HEK293 (cell line): ENCODE results near the gene KNG1.

Source experiments
- HIC1 ChIP-seq: fragments of 450-650 bp; formaldehyde crosslinking; IDR thresholded peaks from 2 replicates; pipeline ENCODE4 v1.5.1; 2016; ENCODE audit warnings: missing biosample characterization, missing genetic modification characterization
- HOXC10 ChIP-seq: sonication (generic); formaldehyde crosslinking; IDR thresholded peaks from 2 replicates; pipeline ENCODE4 v1.8.1; 2023; ENCODE audit warnings: mild to moderate bottlenecking, missing genetic modification reagents
- IKZF3 ChIP-seq: fragments of 450-650 bp; IDR thresholded peaks from 2 replicates; pipeline ENCODE4 v1.5.0; 2018; ENCODE audit warnings: missing biosample characterization, mild to moderate bottlenecking, missing genetic modification characterization, moderate library complexity
- KLF10 ChIP-seq: fragments of 450-650 bp; IDR thresholded peaks from 2 replicates; pipeline ENCODE4 v1.5.1; 2018; ENCODE audit warnings: missing biosample characterization, mild to moderate bottlenecking, missing genetic modification characterization
- KLF17 ChIP-seq: fragments of 450-650 bp; formaldehyde crosslinking; IDR thresholded peaks from 2 replicates; pipeline ENCODE4 v1.5.1; 2016; ENCODE audit warnings: missing biosample characterization, missing genetic modification characterization
- PRDM1 ChIP-seq: fragments of 450-650 bp; formaldehyde crosslinking; IDR thresholded peaks from 2 replicates; pipeline ENCODE4; 2016; ENCODE audit warnings: missing biosample characterization, missing genetic modification characterization
- PRDM10 ChIP-seq: fragments of 450-650 bp; formaldehyde crosslinking; IDR thresholded peaks from 2 replicates; pipeline ENCODE4 v1.5.1; 2016; ENCODE audit warnings: missing biosample characterization, missing genetic modification characterization
- SETDB1 ChIP-seq: IDR thresholded peaks from one replicate; pipeline ENCODE4 v1.6.1; 2017; ENCODE audit warnings: mild to moderate bottlenecking, low read length, moderate library complexity, mixed read lengths; ENCODE audit not compliant: insufficient read length
- SP7 ChIP-seq: fragments of 450-650 bp; formaldehyde crosslinking; IDR thresholded peaks from 2 replicates; pipeline ENCODE4 v1.5.1; 2016; ENCODE audit warnings: missing biosample characterization, missing genetic modification characterization
- TRIM28 ChIP-seq: IDR thresholded peaks from 2 replicates; pipeline ENCODE4 v1.6.1; 2011; ENCODE audit warnings: low read length, control low read depth, borderline replicate concordance
- ZNF155 ChIP-seq: fragments of 450-650 bp; formaldehyde crosslinking; IDR thresholded peaks from 2 replicates; pipeline ENCODE4 v1.5.1; 2016; ENCODE audit warnings: missing biosample characterization, missing genetic modification characterization
- ZNF239 ChIP-seq: fragments of 450-650 bp; formaldehyde crosslinking; IDR thresholded peaks from 2 replicates; pipeline ENCODE4 v1.5.1; 2016; ENCODE audit warnings: missing biosample characterization, missing genetic modification characterization
- ZNF391 ChIP-seq: fragments of 450-650 bp; formaldehyde crosslinking; IDR thresholded peaks from 2 replicates; pipeline ENCODE4 v1.5.1; 2016; ENCODE audit warnings: low read depth, missing biosample characterization, missing genetic modification characterization, borderline replicate concordance
- ZNF585B ChIP-seq: fragments of 450-650 bp; formaldehyde crosslinking; IDR thresholded peaks from 2 replicates; pipeline ENCODE4 v1.5.1; 2016; ENCODE audit warnings: missing biosample characterization, missing genetic modification characterization
- ZNF610 ChIP-seq: fragments of 450-650 bp; formaldehyde crosslinking; IDR thresholded peaks from 2 replicates; pipeline ENCODE4 v1.5.1; 2016; ENCODE audit warnings: missing biosample characterization, missing genetic modification characterization, borderline replicate concordance
- ZNF692 ChIP-seq: fragments of 450-650 bp; formaldehyde crosslinking; IDR thresholded peaks from 2 replicates; pipeline ENCODE4 v1.5.1; 2016; ENCODE audit warnings: missing biosample characterization, missing genetic modification characterization
- ZNF843 ChIP-seq: fragments of 450-650 bp; formaldehyde crosslinking; IDR thresholded peaks from 2 replicates; pipeline ENCODE4 v1.5.1; 2016; ENCODE audit warnings: missing biosample characterization, missing genetic modification characterization
- ZSCAN16 ChIP-seq: fragments of 450-650 bp; formaldehyde crosslinking; IDR thresholded peaks from 2 replicates; pipeline ENCODE4 v1.5.1; 2016; ENCODE audit warnings: missing biosample characterization, missing genetic modification characterization
- TF ChIP-seq, protein P1 (sequence below): fragments of 450-650 bp; formaldehyde crosslinking; IDR thresholded peaks from 2 replicates; pipeline ENCODE4 v1.5.1; 2016; ENCODE audit warnings: missing biosample characterization, missing genetic modification characterization
- TF ChIP-seq, protein P2 (sequence below): fragments of 450-650 bp; formaldehyde crosslinking; optimal IDR thresholded peaks from 2 replicates; pipeline ENCODE3; 2016; ENCODE audit warnings: missing biosample characterization, mild to moderate bottlenecking, missing genetic modification characterization
- TF ChIP-seq, protein P3 (sequence below): fragments of 450-650 bp; formaldehyde crosslinking; IDR thresholded peaks from 2 replicates; pipeline ENCODE4 v1.5.1; 2016; ENCODE audit warnings: missing biosample characterization, missing genetic modification characterization

KNG1 gene

GRCh38 chr3:186783058-186783730, 66.0 kb downstream of the KNG1 start, which contains the start of gene EIF4A2 (continued):
- TF ChIP-seq PRDM10 (tag by site-specific recombination): peak; percentile 48; the same call in 1 of the 2 replicates
- peak; percentile 84 for TF ChIP-seq KLF17 (tag by site-specific recombination)
- no peak for TF ChIP-seq ZSCAN16 (tag by site-specific recombination)
- TF ChIP-seq, protein P1, sequence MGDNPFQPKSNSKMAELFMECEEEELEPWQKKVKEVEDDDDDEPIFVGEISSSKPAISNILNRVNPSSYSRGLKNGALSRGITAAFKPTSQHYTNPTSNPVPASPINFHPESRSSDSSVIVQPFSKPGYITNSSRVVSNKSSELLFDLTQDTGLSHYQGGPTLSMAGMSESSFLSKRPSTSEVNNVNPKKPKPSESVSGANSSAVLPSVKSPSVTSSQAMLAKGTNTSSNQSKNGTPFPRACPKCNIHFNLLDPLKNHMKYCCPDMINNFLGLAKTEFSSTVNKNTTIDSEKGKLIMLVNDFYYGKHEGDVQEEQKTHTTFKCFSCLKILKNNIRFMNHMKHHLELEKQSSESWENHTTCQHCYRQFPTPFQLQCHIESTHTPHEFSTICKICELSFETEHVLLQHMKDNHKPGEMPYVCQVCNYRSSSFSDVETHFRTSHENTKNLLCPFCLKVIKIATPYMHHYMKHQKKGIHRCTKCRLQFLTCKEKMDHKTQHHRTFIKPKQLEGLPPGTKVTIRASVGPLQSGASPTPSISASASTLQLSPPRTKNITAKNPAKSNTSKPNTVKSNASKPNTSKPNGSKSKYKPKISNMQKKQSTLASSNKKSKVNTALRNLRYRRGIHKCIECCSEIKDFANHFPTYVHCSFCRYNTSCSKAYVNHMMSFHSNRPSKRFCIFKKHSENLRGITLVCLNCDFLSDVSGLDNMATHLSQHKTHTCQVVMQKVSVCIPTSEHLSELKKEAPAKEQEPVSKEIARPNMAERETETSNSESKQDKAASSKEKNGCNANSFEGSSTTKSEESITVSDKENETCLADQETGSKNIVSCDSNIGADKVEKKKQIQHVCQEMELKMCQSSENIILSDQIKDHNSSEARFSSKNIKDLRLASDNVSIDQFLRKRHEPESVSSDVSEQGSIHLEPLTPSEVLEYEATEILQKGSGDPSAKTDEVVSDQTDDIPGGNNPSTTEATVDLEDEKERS (tag by site-specific recombination): 0 out of 2 replicates have a peak, but pooled peaks have one; percentile 24
- TF ChIP-seq HOXC10 (CRISPR knock-in tag): no peak
- TF ChIP-seq ZNF843 (tag by site-specific recombination): peak; percentile 38; the same call in 1 of the 2 replicates
- no peak for TF ChIP-seq ZNF610 (tag by site-specific recombination)
- no peak for TF ChIP-seq ZNF155 (tag by site-specific recombination)
- peak; percentile 66; the same call in 1 of the 2 replicates for TF ChIP-seq ZNF692 (tag by site-specific recombination)
- peak; percentile 57; the same call in 1 of the 2 replicates for TF ChIP-seq TRIM28
- peak; percentile 93 for TF ChIP-seq SP7 (tag by site-specific recombination)
- TF ChIP-seq SETDB1: peak; percentile 38
- TF ChIP-seq, protein P2, sequence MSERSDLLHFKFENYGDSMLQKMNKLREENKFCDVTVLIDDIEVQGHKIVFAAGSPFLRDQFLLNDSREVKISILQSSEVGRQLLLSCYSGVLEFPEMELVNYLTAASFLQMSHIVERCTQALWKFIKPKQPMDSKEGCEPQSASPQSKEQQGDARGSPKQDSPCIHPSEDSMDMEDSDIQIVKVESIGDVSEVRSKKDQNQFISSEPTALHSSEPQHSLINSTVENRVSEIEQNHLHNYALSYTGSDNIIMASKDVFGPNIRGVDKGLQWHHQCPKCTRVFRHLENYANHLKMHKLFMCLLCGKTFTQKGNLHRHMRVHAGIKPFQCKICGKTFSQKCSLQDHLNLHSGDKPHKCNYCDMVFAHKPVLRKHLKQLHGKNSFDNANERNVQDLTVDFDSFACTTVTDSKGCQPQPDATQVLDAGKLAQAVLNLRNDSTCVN (tag by site-specific recombination): peak; percentile 69
- TF ChIP-seq PRDM1 (tag by site-specific recombination): peak; percentile 62
- TF ChIP-seq IKZF3 (tag by site-specific recombination): peak; percentile 50; the same call in 1 of the 2 replicates
- 0 out of 2 replicates have a peak, but pooled peaks have one; percentile 13 for TF ChIP-seq ZNF239 (tag by site-specific recombination)
- peak; percentile 14; the same call in 1 of the 2 replicates for TF ChIP-seq ZNF391 (tag by site-specific recombination)
- 0 out of 2 replicates have a peak, but pooled peaks have one; percentile 25 for TF ChIP-seq HIC1 (tag by site-specific recombination)
- TF ChIP-seq, protein P3, sequence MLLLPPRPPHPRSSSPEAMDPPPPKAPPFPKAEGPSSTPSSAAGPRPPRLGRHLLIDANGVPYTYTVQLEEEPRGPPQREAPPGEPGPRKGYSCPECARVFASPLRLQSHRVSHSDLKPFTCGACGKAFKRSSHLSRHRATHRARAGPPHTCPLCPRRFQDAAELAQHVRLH (tag by site-specific recombination): 0 out of 2 replicates have a peak, but pooled peaks have one; percentile 67
- TF ChIP-seq KLF10 (tag by site-specific recombination): peak; percentile 48; the same call in 1 of the 2 replicates
- TF ChIP-seq ZNF585B (tag by site-specific recombination): no peak
